HG03565 (cell line): ENCODE measurements around the gene FAM53B.

Source experiments
- ATAC-seq: cut with Tn5 transposase; IDR thresholded peaks from one replicate; pipeline ENCODE4 v1.9.1; 2021; ENCODE audit warnings: mild to moderate bottlenecking, moderate library complexity; ENCODE audit not compliant: unreplicated experiment

The FAM53B gene

DNA sequence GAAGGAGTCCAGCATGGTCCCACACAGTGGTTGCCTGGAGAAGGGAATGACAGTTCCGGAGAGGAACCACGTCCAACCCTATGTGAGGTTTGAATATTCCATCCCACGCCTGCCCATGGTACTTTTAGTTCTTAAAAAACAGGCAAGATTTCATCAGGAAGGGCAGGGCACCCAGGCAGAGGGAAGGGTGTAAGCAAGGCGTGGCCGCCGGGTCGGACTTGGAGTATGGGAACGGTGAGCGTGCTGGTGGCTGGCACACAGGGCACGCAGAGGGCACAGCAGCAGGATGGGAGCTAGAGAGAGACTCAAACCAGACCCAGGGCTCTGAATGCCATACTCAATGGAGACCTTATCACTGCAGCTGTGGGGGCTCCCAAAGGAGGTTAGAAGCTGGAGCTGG is 34.3 kb downstream of the FAM53B start:
- ATAC-seq = no peak

- ATAC-seq = no peak
Measured at GRCh38 chr10:124708922-124709520, 35.2 kb downstream of the FAM53B start.

DNA sequence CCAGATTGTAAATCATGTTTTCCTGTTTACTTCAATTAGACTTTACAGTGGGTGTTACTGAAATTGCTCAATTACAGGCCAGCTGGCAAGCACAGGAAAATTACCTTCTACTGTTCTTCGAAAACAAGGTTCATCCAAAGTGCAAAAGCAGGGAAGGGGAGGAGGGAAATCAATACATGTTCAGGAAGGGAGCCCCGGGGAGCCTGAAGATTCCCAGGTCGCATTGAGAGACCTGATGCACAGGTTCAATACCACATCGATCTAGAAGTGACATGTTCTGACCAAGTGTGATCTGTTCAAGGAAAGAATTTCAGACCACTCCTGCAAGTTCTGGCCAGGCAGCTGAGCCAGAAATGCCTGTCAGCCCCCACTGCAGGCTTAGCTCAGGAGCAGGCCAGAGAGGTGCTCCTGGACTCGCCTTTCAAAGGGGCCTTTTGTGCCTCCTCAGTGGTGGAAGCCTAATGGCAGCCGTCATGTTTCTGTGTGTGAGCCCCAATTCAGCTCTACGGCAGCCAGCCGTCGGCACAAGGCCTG is 35.9 kb downstream of the FAM53B start:
- no peak for ATAC-seq

GRCh38 chr10:124707551-124707950 is 36.6 kb downstream of the FAM53B start:
- ATAC-seq = no peak

GRCh38 chr10:124707144-124707467 is 37.1 kb downstream of the FAM53B start:
- no peak for ATAC-seq

- no peak for ATAC-seq
Measured at GRCh38 chr10:124706462-124707143, 37.6 kb downstream of the FAM53B start.

GRCh38 chr10:124705817-124706461 is 38.2 kb downstream of the FAM53B start:
- ATAC-seq = no peak

- no peak for ATAC-seq
Measured at GRCh38 chr10:124705381-124705740, 38.8 kb downstream of the FAM53B start.

GRCh38 chr10:124704428-124705380 is 39.5 kb downstream of the FAM53B start:
- ATAC-seq = no peak

DNA sequence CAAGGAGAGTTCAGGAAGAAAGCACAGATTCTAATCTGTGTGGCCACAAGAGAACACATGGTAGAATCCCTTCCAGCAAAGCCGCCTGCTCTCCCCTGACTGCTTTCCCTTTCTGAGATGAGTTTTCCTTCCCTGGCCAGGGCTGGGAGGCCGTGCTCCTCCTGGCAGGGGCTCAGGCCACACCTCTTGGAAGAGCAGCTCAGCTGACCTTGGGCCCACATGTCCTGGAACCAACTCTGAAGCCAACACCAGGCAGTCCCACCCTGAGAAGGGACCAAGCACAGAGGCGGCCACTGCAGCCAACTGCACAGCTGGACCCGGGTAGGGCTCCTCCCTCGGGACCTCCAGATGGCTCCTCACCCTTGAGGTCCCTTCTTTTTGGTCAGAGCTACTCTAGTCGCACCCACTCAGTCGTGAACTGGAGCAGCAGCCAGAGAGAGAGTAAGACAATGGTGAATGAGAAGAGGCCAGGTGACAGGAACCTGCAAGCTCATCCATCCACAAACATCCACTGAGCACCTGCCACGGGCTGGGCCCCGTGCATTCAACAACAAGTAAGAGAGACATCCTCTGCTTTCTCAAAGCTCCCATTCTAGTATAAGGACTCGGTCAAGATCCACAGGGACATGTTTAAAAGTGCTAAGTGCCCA is 40.3 kb downstream of the FAM53B start:
- no peak for ATAC-seq

- ATAC-seq = no peak
Measured at GRCh38 chr10:124703372-124703771, 40.8 kb downstream of the FAM53B start.

DNA sequence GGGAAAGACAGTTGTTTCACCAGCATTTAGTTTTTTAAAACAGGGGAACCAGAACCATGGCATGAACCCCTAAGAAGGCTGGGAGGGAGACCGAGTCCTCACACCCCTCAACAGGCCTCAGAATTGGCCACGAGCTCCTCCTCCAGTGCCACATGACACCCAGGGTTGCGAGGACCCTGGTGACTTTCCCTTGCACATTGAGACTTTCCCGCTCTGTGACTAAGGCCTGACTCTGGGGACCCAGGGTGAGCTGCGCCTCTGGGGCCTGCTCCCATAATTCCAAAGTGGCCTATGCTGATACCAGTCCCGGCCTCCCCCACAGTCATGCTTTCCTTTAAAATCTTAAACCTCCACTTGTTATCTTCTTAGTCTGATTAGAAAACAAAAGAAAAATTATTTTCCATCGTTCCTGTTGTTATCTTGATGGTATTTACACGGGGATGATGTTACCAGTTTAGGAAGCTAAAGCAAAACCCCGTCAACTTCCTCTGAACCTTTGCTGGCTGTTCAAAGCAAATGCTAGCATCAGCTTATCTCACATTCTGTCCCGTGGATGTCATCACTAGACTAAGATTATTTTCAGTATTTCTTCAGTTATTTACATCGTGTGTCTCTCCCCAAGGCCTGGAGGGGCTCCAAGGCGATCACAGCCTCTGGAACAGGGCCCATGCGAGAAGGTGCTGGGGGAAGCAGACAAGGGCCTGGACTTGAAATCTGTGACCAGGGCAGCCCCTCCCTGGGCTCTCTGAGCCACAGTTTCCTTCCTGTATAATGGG is 42.1 kb downstream of the FAM53B start:
- no peak for ATAC-seq

DNA sequence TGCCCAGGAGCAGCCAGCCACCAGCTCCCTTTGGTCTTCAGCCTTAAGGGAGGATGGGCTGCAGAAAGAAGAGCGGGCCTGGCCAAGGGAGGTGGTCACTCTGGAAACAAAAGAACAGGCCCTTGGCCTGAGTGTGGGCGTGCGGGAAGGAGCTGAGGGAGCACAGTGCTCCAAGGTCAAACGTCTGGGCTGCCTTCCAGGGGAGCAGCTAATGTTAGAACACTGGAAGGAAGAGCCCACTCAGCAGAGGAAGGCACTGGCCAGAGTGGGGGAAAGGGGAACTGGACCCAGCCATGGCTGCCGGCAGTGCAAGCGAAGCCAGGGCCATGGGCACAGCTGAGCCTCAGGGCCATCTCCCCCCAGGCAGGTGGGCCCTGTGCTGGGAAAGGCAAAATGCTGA is 42.7 kb downstream of the FAM53B start:
- ATAC-seq = no peak

DNA sequence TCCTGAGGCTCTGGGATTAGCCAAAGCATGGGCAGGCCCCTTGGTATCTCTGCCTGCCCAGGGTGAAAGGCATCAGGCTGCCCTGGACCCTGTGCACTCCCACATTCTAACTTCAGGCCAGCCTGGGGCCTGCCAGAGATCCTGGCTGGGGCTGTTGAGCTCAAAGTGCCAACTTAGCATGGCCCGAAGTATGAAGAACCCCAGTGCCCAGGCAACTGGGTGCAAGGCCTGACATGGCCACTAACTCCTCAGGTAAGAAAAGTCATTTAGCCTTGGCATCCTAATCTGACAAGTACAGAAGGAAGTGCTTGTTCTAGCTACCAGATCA is 43.2 kb downstream of the FAM53B start:
- no peak for ATAC-seq

- no peak for ATAC-seq
Measured at GRCh38 chr10:124700293-124701037, 43.7 kb downstream of the FAM53B start.

- no peak for ATAC-seq
Measured at GRCh38 chr10:124699471-124700292, 44.5 kb downstream of the FAM53B start.

DNA sequence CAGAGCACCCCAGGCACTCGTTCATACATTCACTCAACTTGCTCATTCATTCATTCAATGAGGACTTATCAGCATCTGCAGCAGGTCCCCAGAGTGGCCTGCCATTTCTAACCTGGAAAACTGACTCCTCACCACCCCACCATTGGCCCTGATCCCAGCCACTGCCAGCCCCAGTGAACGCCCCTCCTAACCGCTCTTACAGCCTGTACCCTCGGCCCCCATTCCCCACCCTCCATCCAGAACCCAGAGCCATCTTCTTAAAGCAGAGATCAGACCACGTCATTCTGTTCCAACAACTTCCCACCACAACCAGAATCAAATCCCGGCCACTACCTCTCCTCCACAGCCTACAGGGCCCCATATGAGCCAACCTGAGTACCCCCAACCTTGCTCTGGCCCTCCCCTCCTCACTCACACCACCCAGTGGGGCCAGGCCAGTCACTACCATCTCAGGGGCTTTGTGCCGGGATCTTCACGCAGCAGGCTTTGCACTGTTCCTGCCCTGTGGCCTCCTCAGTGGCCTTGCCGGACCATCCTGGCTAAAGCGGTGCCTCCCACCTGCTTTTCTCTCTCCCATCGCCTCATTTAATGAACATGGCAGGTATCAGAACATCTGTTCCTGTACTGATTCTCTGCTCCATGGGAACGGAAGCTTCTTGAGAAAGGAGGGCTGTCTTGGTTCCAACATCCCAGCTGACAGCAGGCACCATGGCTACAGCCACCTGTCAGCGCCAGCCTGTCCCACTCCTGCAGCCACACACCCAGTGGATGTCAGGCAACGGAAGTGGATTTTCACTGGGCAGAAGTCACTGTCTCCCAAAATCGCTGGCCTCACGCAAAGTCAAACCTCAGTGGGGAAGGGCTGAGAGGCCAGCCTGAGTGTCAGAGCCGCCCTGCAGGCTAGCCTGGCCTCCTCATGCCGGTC is 45.4 kb downstream of the FAM53B start:
- ATAC-seq = no peak
